GM19438 (cell line): ENCODE results near the gene MYO9B.
"Not testable (repeated sequence)": the region's sequence is repeated elsewhere in the genome, so short reads cannot be mapped to it uniquely, and the experiment has no call there.

Experiments used
- ATAC-seq: cut with Tn5 transposase; IDR thresholded peaks from one replicate; pipeline ENCODE4 v1.9.1; 2021; ENCODE audit warnings: low read depth; ENCODE audit not compliant: unreplicated experiment

Gene MYO9B

DNA sequence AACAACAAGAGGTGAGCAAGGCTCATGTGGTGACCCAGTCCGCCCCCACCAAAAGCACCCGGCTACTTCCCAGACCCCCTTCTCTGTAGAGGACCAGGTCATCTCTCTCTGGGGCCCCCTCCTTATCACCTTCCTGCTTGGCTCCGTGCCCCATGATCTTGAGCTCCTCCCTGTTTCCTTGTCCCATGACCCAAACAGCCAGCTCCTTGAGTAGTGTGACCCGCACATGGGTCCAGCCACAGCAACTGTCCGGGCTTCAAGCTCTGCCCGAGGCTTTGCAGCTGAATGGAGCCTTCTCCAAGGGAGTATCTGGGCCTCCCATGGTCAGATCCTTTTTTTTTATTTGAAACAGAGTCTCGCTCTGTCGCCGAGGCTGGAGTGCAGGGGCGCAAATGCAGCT lies 61.8 kb downstream of the MYO9B start:
- no peak for ATAC-seq

- not testable (repeated sequence) for ATAC-seq
These were observed 62.7 kb downstream of the MYO9B start for GRCh38 chr19:17138052-17138846.

DNA sequence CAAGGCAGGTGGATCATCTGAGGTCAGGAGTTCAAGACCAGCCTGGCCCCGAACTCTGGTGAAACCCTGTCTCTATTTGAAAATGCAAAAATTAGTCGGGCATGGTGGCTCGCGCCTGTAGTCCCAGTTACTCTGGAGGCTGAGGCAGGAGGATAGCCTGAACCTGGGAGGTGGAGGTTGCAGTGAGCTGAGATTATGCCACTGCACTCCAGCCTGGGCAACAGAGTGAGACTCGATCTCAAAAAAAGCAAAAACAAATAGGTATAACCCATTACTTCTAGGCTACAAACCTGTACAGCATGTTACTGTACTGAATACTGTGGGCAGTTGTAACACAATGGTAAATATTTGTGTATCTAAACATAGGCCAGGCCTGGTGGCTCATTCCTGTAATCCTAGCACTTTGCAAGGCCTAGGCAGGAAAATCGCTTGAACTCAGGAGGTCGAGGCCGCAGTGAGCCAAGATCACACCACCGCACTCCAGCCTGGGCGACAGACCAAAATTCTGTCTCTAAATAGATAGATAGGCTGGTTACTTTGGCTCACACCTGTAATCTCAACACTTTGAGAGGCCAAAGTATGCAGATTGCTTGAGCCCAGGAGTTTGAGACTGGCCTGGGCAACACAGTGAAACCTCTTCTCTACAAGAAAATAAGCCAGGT lies 63.5 kb downstream of the MYO9B start:
- ATAC-seq = no peak

GRCh38 chr19:17144771-17145170 lies 69.2 kb downstream of the MYO9B start:
- not testable (repeated sequence) for ATAC-seq

- no peak for ATAC-seq
These were observed 70.2 kb downstream of the MYO9B start for GRCh38 chr19:17145546-17146497.

- no peak for ATAC-seq
These were observed 72.6 kb downstream of the MYO9B start for GRCh38 chr19:17148130-17148529.

- no peak for ATAC-seq
These were observed 74.0 kb downstream of the MYO9B start for GRCh38 chr19:17149393-17150135.

- ATAC-seq = no peak
These were observed 78.4 kb downstream of the MYO9B start for GRCh38 chr19:17153996-17154395.

DNA sequence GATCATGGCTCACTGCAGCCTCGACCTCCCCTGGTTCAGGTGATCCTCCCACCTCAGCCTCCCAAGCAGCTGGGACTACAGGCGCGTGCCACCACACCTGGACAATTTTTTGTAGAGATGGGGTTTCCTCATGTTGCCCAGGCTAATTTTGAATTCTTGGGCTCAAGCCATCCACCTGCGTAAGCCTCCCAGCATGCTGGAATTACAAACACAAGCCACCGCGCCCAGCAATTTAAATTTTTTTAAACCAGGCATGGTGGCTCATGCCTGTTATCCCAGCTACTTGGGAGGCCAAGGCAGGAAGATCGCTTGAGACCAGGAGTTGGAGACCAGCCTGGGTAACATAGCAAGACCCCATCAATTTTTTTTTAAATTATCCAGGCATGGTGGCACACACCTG lies 79.7 kb downstream of the MYO9B start:
- no peak for ATAC-seq

DNA sequence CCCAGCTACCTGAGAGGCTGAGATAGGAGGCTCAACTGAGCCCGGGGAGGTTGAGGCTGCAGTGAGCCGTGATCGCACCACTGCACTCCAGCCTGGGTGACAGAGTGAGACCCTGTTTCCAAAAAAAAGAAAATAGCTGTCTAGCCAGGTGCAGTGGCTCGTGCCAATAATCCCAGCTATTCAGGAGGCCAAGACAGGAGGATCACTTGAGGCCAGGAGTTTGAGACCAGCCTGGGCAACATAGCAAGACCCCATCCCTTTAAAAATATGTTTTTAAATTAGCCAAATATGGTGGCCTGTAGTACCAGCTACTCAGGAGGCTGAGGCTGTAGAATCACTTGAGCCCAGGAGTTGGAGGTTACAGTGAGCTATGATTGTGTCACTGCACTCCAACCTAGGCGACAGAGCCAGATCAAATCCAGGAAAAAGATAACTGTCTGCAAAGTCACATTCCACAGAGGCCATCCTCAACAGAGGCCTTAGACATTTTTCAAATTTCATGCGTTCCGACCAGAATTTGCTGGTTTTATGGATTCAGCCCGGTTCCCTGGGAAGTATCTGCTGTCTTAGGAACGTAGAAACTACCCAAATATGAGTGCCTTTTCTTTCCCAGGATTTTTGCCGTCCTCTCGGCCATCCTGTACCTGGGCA lies 80.8 kb downstream of the MYO9B start:
- no peak for ATAC-seq

DNA sequence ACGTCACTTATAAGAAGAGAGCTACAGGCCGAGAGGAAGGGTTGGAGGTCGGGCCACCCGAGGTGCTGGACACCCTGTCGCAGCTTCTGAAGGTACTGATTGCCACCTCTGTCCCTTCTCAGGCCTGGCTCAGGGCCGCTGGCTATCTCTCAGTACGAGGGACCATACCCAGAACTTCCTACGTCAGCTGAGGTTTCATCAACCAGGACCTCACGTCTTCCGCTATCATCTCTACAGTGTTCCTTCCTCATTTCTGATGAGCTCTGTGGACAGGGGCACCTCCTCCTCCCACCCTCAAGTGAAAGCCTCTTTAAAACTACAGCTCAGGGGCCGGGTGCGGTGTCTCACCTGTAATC lies 81.3 kb downstream of the MYO9B start:
- ATAC-seq = no peak

DNA sequence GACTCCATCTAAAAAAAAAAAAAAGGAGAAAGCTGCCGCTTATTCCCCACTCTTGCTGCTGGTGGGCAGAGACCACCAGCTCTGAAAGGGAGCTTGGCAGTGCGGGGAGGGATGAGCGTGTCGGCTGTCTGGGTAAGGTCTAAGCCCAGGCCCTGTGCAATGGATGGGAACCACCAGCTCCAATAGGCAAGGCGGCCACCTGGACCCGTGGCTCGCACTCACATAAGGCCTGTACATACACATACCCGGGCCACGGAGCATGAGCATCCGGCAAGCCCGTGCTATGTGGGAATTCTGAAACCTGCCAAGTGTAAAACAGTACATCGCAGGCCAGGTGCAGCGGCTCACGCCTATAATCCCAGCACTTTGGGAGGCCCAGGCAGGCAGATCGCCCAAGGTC lies 83.0 kb downstream of the MYO9B start:
- no peak for ATAC-seq

DNA sequence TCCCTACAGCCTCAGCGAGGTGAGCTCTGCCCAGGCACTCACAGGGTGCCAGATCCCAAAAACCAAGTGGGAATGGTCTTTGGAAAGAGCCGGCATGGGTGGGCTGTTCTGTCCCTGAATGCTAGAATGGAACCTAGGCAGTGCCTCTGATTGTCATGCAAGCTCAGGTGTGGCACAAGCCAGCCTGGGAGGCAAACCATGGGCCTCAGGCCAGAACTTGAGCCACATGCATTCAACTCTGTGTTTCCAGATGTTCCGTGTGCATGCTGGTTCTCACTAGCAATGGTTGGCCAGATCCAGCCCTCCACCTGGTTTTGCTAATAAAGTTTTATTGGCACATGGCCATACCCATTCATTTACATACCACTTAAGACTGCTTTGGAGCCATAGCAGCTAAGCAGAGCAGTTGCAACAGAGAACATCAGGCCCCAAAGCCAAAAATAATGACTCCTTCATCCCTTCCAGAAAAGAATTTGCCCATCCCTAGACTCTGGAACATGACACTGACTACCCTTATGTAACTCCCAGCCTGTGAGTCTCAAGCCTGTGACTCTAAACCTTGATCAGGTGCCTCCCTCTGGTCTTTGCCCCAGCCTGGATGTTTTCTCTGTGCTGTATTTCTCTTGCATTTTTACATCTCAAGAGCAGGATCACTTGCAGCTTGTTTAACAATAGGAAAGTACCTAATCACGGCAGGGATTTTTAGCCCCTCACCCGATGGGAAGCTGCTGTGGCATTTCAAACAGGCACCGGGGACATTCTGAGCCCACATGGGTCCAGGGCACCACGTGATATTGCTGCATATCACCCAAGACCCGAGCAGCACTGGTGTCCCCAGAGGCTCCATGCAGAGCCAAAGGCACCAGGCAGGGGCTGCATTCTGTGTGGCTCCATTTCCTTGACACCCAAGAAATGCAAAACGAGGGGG lies 84.2 kb downstream of the MYO9B start:
- ATAC-seq = no peak

- no peak for ATAC-seq
These were observed 85.3 kb downstream of the MYO9B start for GRCh38 chr19:17160908-17161307.

- not testable (repeated sequence) for ATAC-seq
These were observed 86.6 kb downstream of the MYO9B start for GRCh38 chr19:17162131-17162530.

DNA sequence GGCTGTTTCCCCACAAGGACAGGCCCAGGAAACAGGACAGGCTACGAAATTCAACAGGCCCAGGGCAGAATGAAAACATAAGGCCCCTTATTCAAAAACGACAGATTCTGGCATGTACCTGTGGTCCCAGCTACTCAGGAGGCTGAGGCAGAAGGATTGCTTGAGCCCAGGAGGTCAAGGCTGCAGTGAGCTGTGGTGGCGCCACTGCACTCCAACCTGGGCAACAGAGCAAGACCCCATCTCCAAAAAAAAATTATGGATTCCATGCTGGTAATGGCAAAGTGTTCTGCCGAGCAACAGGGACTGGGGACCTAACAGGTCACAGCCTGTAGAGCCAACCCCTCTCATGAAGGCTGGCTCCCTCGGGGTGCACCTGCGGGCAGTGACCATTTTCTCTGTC lies 87.0 kb downstream of the MYO9B start:
- no peak for ATAC-seq

GRCh38 chr19:17163652-17164051 lies 88.1 kb downstream of the MYO9B start:
- no peak for ATAC-seq

- ATAC-seq = no peak
These were observed 89.1 kb downstream of the MYO9B start for GRCh38 chr19:17164639-17165038.

GRCh38 chr19:17165715-17166114 lies 90.1 kb downstream of the MYO9B start:
- no peak for ATAC-seq
